Hematopoietic multipotent progenitor cell treated with erythropoietin and hydrocortisone succinate and interleukin-3 and kit ligand, for 15 days (in vitro differentiated cells): Measurements from ENCODE around the gene NCKAP5.
"Not testable (repeated sequence)": the region's sequence is repeated elsewhere in the genome, so short reads cannot be mapped to it uniquely, and the experiment has no call there.

Experiments used
- DNase-seq: peaks from one replicate; pipeline ENCODE4 v3.0.0-alpha.2; 2015; ENCODE audit warnings: low spot score

NCKAP5 gene

DNA sequence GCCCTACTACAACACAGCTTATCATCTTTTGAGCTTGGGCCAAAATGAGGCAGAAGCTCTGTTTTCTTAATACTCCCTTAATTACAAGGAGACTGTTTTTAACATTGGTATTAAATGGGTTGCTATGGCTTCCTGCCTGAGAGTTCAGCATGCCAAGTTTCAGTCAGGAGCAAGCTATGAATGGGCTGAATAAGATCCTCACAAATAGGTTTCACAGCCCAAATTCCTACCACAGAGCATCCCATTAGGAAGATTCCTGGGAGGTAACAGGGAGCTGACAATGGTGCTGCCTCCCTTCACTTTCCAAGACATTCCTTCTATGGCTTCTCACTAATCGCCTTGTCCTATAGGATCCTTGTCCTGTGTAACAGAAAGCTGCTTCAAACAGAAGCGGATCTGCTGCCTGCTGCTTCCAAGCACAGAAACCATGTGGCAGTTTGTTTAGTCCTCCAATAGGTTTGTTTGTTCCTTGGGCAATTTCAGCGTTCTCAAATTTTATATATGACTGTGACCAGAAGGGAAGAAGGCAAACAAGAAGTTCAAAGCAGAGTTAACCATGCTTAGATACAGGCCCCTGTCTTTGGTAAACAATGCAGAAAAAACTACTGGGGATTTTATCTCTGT lies 70.9 kb downstream of the NCKAP5 start:
- no peak for DNase-seq

DNA sequence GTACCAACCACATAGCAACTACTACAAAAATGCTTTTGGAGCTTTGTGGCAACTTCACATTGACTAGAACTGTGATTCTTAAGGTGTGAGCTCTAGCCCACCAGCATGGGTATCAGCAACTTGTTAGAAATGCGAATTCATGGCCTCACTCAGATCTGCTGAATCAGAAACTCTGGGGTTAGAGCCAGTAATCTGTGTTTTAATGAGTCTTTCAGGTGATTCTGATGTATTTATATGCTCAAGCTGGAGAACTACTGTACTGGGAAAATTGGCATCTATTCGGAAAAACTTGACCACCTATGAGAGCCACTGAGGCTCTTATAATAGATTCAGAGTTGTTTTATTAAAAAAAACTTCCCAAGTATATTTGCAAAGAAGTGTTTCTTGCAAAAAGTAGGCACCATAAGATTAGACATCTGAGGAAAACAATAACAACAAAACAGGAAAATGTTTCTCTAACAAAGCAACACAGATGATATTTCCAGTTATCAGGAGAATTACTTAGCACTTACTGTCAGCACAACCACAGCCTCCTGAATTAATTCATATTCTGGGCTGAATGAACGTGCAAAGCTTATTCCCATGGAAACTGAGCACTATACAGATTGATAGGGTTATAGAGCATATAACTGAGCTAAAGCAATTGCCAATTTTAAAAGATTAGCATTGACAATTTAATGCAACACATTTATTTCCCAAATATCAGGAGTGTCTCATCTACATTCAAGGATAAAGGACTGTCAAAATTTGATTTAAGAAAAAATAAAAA lies 71.6 kb downstream of the NCKAP5 start:
- no peak for DNase-seq

DNA sequence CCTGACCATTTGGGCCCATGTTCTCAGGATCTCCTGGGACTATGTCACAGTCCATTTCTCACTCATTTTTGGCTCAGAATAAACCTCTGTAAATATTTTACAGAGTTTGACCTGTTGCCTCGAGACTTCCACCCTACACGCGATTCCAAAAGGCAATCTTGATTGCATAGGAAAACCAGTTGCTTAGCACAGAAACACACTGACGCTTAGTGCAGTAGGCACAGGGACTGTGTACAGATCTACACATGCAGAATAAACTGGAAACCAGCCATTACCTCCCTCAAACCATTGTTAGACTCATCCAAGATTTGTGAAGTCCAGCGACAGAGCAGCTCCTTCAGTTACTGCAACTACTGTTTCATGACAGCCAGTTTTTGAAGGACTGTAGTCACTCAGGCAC lies 73.0 kb downstream of the NCKAP5 start:
- no peak for DNase-seq

DNA sequence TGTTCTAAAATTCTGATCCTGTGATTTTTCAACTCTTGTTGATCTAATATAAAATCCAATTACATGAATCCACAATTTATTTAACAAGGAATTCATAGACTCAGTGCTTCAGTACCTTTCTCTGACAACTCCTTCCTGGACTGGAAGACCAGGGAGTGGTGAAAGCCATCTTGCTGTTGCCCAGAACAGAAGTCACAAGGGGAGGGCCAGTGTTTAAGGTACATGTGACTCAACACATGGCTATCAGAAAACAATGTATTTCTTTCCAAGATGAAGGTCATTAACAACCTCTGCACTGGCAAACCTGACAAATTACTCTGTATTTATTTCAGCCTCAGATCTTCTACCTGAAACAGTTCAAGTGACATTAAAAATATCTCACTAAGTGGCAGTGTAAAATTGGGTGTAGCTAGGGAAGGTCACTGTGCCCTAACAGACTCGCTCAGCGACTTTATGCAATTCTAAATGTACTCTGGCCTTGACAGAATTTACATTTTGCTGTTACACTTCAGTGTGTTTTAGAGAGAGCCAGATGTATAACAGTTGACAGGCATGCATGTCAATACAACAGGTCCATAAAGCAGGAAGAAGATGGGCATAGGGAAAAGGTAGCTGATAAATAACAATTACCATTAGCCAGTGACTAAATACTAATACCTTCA lies 75.4 kb downstream of the NCKAP5 start:
- DNase-seq: no peak

DNA sequence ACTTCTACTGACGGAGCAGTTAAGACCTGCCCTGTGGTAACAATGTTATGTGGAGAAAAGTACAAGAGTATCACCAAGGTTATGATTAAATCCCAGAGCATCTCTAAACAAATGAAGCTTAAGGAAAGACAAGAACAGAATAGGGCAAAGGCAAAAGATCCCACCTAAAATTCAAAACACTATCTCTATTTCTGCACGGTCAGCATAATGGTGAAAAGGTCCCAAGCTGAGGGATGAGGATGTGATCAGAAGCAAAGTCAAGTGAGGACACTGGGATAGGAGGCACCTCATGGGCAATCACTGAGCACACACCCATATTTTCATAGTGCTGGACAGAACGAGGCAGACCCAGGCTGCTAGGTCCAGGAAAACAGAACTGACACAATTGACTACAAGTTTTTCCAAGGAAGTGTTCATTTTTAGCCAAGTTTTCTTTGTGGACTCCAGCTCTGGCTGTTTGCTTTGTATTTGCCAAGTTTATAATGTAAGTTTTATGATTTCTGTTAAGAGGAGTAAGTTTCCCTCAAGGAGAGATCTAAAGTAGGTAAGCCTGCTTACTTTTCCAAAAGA lies 77.8 kb downstream of the NCKAP5 start:
- DNase-seq: no peak

DNA sequence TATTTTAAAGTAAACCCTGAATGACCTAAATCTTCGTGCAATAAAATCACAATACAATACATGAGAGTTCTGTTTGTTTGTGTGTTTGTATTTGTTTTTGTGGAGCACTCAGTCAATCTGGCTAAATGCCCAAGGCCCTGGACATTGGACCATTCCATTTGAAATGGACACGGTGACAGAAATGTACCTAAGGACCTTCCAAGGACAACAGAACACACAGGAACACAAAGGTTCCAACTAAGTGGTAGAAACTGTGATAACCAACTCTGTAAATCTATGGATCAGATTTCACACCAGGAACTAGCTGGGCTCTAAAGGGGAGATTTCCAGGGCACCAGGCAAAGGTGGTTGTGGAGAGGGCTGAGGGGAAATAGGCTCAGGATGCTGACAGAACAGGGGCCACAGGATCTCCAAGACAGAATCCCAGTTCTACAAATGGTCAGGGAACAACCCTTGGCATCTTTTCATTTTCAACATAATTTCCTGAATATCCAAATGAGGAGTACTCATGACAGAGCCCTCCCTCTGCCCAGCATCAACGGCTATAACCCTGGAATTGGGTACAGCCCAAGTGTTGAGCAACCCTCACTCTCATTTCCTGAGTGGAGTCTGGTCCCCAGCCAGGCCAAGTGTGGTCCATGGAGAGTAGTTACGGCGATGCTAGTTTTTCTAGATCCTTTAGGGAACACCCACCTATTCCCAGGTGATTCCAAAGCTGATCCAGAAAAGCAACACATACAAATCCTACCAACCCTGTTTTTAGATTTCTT lies 78.4 kb downstream of the NCKAP5 start:
- no peak for DNase-seq

DNA sequence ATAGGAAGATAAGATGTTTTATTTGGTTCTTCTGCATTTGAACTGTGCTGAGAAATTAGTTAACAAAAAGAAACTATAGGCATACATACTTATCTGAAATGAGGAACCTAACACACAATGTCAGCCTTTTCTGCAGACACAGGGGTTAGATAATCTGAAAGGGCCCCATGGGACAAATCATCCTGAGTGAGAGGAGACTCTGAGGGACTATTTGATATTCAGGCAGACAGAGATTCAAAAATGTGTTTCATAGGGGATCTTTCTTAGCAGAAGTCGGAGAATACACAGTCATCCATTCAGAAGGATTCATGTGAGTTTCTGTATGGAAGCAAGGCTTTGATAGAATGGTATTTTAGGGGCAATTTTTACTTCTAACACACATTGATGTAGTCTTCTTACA lies 79.1 kb downstream of the NCKAP5 start:
- DNase-seq: no peak

DNA sequence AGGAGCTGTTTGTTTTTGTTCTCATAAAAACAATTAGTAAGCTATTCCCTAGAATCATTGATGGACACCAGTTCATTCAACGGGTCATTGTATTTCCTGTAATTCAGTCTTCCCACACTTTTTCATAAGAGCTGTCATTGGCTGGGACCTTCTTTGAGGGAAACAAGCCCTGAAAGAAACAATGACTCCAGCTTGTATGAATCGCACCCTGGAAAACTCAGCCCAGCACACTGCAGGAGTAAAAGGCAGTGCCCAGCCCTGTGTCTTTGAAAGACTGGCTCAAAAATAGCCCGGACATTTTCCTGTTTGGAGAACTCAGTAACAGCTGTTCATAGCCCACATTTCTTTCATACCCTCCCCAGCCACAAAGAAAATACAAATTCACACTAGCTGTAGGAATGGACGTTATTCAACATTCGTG lies 81.5 kb downstream of the NCKAP5 start:
- DNase-seq: no peak

DNA sequence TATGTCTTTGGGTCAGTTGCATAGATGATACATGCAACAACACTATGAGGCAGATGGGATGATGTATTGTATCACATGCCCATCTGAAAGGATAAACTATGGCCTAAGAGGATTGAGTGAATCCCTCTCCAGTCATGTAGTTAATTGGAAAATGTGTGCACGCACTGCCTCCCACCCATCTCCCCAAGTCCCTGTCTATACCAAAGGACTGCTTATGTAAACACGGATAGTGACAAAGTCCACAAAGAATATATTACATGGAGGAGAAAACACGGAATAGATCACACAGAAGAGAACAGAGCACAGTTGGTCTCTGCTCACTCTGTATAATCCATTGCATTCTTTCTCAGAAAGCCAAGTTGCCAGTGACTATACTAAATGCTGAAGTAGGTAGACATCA lies 82.4 kb downstream of the NCKAP5 start:
- DNase-seq: no peak

DNA sequence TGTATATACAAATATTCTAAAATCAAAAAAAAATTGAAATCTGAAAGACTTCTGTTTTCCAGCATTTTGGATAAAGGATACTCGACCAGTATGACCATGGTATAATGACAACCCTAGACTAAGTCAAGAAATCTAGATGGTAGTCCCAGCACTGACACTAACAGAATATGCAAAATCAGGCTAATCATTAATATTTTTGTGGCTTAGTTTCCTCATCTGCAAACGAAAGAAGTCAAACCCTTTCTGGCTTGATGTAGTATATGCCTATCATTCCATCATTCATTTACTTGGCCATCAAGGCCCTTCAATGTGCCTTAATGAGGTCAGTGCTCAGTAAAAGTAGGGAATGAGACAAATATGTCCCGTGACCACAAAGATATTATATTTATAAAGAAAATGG lies 83.5 kb downstream of the NCKAP5 start:
- DNase-seq: no peak

DNA sequence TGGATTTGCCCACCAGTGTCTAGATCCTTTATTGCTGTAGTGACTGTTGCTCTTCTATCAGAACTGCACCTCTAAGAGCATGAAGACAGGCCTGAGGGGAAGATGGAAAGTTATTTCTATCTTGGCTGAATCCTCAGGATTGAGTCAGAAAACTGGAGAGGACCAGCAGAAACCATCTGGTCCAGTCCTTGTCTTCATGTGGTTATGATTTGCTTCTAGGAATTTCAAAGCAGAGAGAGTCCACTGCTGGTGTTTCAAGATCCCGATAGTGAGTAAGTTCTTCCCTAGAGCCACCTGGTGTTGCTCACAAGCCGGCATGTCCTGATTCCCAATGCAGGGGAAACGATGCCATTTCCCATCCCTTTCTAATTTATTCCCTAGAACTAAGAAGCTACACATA lies 84.2 kb downstream of the NCKAP5 start:
- no peak for DNase-seq

DNA sequence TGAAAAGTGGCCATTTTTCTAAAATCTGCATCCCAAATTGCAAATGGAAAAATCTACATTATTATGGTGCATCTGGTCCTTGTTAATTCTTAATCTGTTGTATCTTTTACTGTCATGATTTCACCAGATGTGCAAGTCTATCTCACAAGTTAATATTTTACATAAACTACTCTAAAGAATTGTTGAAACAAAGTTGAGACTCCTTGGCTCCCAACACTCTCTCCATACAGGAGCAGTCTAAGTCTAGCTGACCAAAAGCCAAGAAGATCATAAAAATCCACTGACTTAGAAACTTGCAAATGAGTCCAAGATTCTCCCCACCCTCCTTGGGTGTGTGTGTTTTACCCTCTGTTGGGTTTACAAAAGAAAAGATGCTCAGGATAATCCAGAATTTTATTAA lies 85.1 kb downstream of the NCKAP5 start:
- DNase-seq: no peak

DNA sequence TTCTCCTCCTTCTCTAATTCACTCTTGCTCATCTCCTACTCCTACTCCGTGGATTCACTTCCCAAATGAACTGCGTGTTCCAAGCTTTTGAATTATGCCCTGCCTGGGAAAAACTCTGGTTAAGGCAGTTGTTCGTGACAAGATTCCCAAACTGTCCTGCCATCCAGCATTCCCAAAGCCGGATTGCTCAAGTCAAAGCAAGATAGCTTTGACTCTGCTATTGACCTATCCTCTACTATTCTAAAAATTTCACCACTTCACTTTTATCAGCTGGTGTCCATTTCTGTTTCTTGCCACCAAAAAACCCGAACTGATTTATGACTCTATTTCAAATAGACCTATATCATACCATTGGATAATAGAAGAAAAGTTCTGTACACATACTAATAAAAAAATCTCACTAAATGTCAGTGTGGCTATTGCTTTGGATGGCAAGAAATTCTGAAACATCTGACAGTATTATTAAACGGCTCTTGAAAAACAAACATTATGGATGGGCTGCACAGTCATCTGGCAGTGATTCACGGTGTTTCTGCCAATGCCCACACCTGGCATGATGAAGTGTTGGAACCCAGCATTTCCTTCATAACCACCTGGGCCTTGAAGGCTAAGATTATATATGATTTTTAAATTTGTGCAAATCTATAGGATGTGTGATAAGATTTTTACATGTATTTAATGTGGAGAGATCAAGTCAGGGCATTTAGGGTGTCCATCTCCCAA lies 87.4 kb downstream of the NCKAP5 start:
- no peak for DNase-seq

DNA sequence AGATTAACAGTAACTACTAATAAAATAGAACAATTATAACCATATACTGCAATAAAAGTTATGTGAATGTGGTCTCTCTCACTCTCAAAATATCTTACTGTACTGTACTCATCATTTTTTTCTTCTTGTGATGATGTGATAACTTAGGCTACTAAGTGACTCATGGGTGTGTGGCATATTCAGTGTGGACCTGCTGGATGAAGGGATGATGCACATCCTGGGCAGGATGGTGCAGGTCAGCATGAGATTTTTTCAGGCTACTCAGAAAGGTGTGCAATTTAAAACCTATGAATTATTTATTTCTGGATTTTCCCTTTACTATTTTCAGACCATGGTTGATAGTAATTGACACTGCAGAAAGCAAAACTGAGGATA lies 90.7 kb downstream of the NCKAP5 start:
- DNase-seq: no peak

DNA sequence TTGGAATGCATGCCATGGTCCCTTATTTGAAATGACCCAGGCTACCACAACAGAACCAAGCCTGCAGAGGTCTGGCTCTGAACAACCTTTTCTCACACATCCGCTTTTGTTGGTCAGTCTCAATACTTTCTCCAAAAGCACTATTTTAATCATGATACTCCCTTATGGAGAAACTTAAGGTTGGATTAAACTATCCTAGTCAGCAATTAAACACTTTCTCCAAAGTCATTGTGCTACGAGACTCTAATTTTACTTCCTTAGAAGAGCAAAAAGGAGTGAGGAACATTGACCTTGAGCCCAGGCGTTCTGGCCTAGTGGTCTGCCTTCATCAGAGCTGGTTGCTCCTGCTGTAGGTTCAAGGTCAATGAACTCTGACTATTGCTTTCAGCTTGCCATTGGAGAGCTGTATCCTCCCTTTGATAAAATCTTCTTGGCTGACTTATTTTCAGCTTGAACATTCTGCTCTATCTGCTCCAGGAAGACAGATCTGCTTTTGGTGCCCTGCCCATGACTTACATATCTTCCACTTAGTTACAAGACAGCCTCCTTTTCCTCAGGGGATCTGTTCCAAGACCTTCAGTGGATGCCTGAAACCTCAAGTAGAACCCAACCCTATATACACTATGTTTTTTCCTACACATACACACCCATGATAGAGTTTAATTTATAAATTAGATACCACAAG lies 91.2 kb downstream of the NCKAP5 start:
- DNase-seq: no peak

DNA sequence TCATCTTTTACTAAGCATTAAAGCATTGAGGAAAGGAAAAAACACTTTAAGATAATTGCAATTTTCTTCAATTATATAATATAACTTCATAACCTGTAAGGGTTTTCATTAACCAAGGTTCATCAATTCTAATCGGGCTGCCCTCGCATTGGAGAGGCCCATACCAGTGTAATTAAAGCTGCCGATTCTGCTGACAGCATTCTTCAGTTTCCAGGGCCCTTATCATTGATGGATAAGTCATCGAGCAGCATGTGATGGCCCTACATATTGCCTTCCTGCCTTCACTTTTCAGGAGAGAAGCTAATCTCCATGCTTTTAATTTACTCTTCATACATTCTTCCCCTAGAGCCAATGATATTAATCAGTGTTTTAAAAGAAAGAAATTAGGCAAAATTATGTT lies 92.0 kb downstream of the NCKAP5 start:
- no peak for DNase-seq

DNA sequence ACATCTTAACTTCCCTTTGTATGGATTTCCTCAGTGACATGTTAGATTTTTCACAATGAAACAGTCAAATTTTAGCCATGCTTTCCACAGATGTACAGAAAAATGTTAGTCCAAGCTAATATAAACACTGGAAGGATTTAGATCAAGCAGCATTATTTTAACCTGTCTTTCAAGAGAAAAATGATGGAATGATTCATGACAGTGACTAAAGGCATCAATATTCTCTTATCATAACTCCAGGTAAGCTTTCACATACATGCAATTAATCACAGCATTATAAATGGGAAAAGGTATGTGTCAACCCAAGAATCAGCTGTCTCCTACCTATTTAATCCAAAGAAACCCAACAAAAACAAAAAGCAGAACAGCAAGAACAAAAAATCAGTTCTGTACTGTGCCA lies 92.7 kb downstream of the NCKAP5 start:
- DNase-seq: no peak

DNA sequence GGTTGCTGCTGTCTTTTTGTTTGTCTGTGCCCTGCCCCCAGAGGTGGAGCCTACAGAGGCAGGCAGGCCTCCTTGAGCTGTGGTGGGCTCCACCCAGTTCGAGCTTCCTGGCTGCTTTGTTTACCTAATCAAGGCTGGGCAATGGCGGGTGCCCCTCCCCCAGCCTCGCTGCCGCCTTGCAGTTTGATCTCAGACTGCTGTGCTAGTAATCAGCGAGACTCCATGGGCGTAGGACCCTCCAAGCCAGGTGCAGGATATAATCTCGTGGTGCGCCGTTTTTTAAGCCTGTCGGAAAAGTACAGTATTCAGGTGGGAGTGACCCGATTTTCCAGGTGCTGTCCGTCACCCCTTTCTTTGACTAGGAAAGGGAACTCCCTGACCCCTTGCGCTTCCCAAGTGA lies 97.8 kb downstream of the NCKAP5 start:
- DNase-seq: not testable (repeated sequence)

DNA sequence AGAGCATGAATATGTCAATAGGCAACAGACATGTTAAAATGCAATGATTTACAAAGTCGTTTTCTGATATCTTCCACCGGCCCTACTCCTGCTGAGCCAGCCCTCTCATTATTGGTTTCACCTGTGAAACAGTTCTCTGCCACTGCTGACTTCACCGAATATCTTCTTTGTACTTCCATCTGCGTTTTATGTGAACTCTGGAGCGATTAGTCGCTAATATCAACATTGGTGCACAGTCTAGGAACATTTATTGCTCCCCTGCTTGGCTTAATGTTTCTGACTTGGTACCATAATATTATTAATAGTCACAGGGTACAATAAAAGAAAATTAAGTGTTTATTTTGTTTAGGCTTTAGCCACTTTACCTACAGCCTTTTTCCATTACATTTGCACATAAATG lies 105.5 kb downstream of the NCKAP5 start:
- no peak for DNase-seq

DNA sequence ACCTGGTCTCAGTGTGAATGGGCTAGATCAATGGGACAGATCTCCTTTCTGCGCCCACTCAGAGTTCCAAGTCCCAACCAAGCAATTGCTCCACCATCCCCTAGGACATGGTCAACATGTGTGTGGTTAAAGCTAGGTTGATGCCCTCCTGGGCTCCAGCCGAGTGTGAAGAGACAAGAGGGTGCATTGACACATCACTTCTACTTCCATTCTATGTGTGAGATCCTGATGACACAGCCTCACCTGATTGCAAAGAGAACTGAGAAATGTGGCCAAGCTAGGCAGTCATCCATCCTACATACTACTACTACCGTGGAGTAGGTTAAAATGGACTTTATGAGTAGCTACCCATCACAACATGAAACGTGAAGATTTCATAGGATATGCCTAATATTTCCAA lies 106.8 kb downstream of the NCKAP5 start:
- DNase-seq: no peak

DNA sequence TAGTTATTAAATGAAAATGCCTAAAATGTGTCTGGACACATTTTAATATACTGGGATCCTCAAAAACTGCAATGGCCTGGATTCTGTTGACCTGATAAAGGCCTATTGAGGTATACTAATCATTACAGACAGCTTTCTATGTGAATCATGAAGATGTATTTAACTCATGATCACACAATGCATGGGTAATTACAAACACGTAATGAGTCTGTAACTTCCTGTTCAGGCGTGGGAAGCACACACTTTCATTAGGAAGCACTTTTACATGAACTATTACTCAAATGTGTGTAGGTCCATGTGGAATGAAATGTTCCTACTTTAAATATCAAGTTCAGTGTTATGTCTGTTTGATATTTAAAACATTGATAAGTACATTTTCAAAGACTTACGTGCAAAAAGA lies 108.7 kb downstream of the NCKAP5 start:
- DNase-seq: no peak
